Adipose tissue (tissue), 3 donors: ENCODE data around the gene ADCY9. TPM values are rescaled to one million over a fixed set of nuclear protein-coding genes. Genes with fewer than 3 reads are reported as not detected.

Experiments
- H3K27ac ChIP-seq: one replicate; pipeline ENCODE4 v1.5.1; 2013; ENCODE audit warnings: low read depth, low read length
- WGBS, 3 donors: extraction: QIAGEN DNeasy Blood & Tissue Kit; methylation state at CpG; one replicate each; pipeline ENCODE4 v1.1.7; 2013; 5-methylcytosine and 5-hydroxymethylcytosine counted together
- polyA plus RNA-seq, 3 donors: library from polyadenylated mRNA; stranded (reverse); fragments of 200-250 nt; gene quantifications; one replicate each; pipeline ENCODE4 v1.2.3, GENCODE V29; 2013
- donor health status: healthy with polysubstance abuse.
- donor health status: Bipolar disorder and iron deficiency.
- donor health status: healthy.

The ADCY9 gene
- polyA plus RNA-seq, 3 donors: 5.3 to 8.6 (median 6.9) TPM

GRCh38 chr16:4131621-4132020 is 15.4 kb upstream of the ADCY9 start:
- no peak overlapping the region for H3K27ac ChIP-seq
- WGBS, 3 donors: 64 to 71% (median 65%) methylated on average over 13 of the region's 13 CpGs

- no peak overlapping the region for H3K27ac ChIP-seq
- 81 to 88% (median 84%) methylated on average over 12 of the region's 12 CpGs for WGBS, 3 donors
Measured at GRCh38 chr16:4124535-4125294, 8.5 kb upstream of the ADCY9 start.

GRCh38 chr16:4123616-4124300 is 7.5 kb upstream of the ADCY9 start:
- WGBS, 3 donors: 65 to 70% (median 66%) methylated on average over 16 of the region's 16 CpGs
- no peak overlapping the region for H3K27ac ChIP-seq

DNA sequence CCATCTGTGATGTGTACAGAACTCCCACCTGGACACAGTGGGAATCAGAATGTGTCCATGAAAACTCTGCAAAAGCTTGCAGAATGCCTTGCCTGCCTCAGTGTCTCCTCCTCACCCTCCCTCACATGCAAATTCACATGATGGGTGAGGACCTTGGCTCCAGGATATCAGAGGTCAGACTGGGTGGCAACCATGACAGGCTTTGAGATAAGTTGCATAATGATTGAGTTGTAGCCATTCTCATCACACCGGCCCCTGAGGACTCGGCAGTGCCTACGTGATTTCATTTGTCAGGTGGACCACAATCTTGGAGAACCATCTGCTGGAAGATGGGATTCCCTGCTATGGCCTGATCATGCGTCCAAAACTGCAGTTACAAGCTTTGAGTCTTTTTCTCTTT is 3.9 kb upstream of the ADCY9 start:
- H3K27ac ChIP-seq: no peak overlapping the region
- WGBS, 3 donors: 86 to 89% (median 87%) methylated on average over 4 of the region's 4 CpGs

DNA sequence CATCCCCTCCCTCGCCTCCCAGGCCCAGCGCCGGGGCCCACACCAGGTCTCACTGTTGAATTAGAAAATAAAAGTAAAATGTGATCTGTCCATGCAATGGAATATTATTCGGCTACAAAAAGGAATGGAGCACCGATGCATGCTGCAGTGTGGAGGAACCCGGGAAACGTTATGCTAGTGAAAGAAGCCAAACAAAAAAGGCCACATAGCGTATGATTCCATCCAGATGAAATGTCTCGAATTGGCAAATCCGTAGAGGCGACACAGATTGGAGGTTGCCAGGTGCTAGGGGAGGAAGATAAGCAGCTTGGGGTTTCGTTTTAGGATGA is 972 bp upstream of the ADCY9 start:
- WGBS, 3 donors: 88 to 93% (median 89%) methylated on average over 12 of the region's 12 CpGs
- H3K27ac ChIP-seq: no peak overlapping the region

DNA sequence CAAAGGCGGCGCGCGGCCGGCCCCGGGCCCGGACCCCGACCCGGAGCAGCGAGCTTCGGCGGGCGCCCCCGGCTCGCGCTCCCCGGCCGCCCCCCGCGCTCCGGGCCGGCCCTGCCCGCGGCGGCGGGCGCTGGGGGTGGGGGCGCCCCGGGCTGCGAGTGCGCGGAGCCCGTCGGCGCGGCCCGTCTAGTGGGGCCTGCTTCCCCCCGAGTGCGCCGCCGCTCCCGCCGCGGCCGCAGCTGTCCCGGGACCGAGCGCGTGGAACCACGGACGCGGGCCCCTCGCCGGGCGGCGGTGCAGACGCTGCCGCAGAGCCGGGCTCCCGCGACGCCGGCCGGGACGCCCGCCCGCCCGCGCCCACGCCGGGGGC is 308 bp downstream of the ADCY9 start:
- WGBS, 3 donors: 0% methylated on average over 15 to 62 of the region's 71 CpGs
- no peak overlapping the region for H3K27ac ChIP-seq

GRCh38 chr16:4115209-4115948 is 863 bp downstream of the ADCY9 start:
- H3K27ac ChIP-seq: no peak overlapping the region
- 5 to 7% (median 7%) methylated on average over 59 to 75 of the region's 75 CpGs for WGBS, 3 donors

- no peak overlapping the region for H3K27ac ChIP-seq
- 83 to 86% (median 83%) methylated on average over 47 of the region's 47 CpGs for WGBS, 3 donors
Measured at GRCh38 chr16:4114257-4115208, 1.7 kb downstream of the ADCY9 start.

GRCh38 chr16:4113358-4114256 is 2.6 kb downstream of the ADCY9 start:
- 71 to 86% (median 83%) methylated on average over 34 of the region's 34 CpGs for WGBS, 3 donors
- no peak overlapping the region for H3K27ac ChIP-seq

GRCh38 chr16:4111748-4112696 is 4.2 kb downstream of the ADCY9 start:
- H3K27ac ChIP-seq: no peak overlapping the region
- WGBS, 3 donors: 26 to 57% (median 54%) methylated on average over 16 of the region's 16 CpGs

DNA sequence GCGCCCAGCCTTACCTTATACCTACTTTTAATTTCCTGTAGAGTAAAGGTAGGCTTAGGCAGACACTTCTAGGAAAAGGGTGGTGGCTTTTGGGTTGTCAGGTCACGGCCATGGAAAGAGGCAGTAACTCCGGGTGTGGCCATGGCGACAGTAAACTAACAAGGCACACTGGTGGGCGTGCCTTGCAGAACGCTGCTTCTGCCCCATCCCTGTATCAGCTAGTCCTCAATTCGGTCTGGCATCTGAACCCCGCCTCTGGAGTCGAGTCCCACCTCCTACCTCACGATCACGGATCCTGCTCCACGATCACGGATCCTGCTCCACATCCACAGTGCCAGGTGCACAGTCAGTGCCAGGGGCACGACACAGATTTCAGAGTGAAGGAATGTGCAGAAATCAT is 5.6 kb downstream of the ADCY9 start:
- 85 to 86% (median 85%) methylated on average over 14 of the region's 14 CpGs for WGBS, 3 donors
- no peak overlapping the region for H3K27ac ChIP-seq

DNA sequence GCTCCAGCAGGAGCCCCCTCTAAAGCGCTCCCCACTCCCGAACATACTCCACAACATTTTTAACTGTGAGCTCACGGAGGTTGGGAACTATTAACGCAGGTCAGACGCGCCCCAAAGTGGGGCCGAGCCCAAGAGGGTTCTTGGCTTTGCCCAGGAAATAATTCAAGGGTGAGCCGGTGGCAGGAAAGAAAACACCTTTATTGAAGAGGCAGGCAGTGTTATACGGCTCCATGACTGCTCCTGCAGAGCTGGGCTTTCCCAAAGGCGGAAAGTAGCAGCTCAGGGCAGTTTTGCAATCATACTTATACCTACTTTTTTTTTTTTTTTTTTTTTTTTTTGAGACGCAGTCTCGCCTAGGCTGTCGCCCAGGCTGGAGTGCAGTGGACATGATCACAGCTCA is 6.2 kb downstream of the ADCY9 start:
- H3K27ac ChIP-seq: no peak overlapping the region
- WGBS, 3 donors: 89 to 94% (median 93%) methylated on average over 11 to 13 of the region's 13 CpGs

DNA sequence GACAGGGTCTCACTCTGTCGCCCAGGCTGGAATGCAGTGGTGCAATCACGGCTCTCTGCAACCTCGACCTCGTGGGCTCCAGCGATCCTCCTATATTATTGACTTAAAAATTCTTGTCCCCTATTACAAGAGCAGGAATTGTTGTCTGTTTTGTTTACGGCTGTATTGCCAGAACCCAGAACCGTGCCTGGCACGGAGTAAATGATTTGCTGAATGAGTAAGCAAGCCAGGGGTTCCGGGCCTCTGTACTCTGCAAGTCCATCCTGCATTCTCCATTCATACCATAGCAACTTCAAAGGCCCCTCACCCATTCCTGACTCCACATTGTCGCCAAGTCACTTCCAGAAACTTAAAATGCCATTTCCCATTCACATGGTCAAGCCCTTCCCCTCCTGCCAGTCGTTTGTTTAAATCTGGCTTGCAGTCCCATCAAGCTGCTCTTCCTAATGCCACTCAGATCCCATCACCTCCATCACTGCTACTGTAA is 6.9 kb downstream of the ADCY9 start:
- WGBS, 3 donors: 59 to 87% (median 86%) methylated on average over 11 of the region's 11 CpGs

DNA sequence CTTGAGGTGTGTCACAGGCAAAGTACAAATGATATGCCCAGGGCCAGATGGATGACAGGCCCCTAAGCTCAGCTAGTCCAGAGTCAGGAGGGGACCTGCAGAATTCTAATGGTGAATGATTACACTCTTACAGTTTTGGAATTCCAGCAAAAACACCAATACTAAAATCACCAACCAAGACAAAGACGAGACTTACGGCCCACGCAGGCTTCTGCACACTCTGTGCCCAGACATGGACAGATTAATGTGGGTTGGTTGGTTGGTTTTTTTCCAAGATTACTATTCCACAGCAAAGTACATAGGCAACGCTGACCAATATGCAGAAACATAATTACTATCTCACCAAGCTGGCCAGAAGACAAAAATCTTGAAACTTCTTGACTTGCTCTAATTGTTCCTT is 9.7 kb downstream of the ADCY9 start:
- H3K27ac ChIP-seq: no peak overlapping the region
- 79 to 96% (median 88%) methylated on average over 4 of the region's 4 CpGs for WGBS, 3 donors

More for the DNA sequence above, 6.9 kb downstream of the ADCY9 start:
- H3K27ac ChIP-seq: no peak overlapping the region

- WGBS, 3 donors: 97 to 98% (median 97%) methylated on average over 5 of the region's 5 CpGs
Measured at GRCh38 chr16:4105848-4106247, 10.4 kb downstream of the ADCY9 start.

DNA sequence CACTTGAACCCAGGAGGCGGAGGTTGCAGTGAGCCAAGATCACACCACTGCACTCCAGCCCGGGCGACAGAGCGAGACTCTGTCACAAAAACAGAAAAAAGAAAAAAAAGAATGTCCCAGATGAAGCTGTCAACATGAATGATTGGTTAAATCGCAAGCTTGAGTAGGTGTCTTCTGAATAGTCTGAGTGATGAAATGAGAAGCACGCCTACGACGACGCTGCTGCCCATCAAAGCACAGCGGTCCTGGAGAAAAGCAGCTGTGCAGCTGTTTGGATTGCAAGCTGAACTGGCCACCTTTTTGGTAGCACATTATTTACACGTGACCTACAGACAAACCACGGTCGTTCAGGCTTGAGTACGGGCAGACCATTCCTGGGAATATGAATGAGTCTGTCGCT is 12.5 kb downstream of the ADCY9 start:
- WGBS, 3 donors: 94 to 97% (median 96%) methylated on average over 15 of the region's 15 CpGs
- H3K27ac ChIP-seq: no peak overlapping the region

More at GRCh38 chr16:4105848-4106247, 10.4 kb downstream of the ADCY9 start:
- no peak overlapping the region for H3K27ac ChIP-seq
